IPS DF 4.7 (cell line): ENCODE results near the gene PCDHA4.
"Not testable (repeated sequence)": the region's sequence is repeated elsewhere in the genome, so short reads cannot be mapped to it uniquely, and the experiment has no call there.

Experiments
- DNase-seq: peaks from one replicate; pipeline ENCODE4 v3.0.0-alpha.2; 2013; ENCODE audit warnings: low spot score; ENCODE audit errors: extremely low read depth

Gene PCDHA4

GRCh38 chr5:140806834-140807775 is at the start of gene PCDHA4:
TSS of gene PCDHA4 (plus strand) at chr5:140807068.
- DNase-seq: no peak

GRCh38 chr5:140764177-140764973 is 42.5 kb upstream of the PCDHA4 start:
- DNase-seq: no peak

- no peak for DNase-seq
Measured at GRCh38 chr5:140767444-140767843, 39.4 kb upstream of the PCDHA4 start.

GRCh38 chr5:140780512-140780911 is 26.4 kb upstream of the PCDHA4 start:
- no peak for DNase-seq

GRCh38 chr5:140785905-140786686 is 20.8 kb upstream of the PCDHA4 start, which contains the start of gene PCDHA1:
TSS of gene PCDHA1 (plus strand) at chr5:140786140.
- no peak for DNase-seq

GRCh38 chr5:140787422-140787821 is 19.4 kb upstream of the PCDHA4 start:
- DNase-seq: not testable (repeated sequence)

- DNase-seq: not testable (repeated sequence)
Measured at GRCh38 chr5:140787849-140788504, 18.9 kb upstream of the PCDHA4 start.

- no peak for DNase-seq
Measured at GRCh38 chr5:140791089-140791488, 15.8 kb upstream of the PCDHA4 start.

- DNase-seq: no peak
Measured at GRCh38 chr5:140794595-140795258, 12.1 kb upstream of the PCDHA4 start, which contains the start of gene PCDHA2. TSS of gene PCDHA2 (plus strand) at chr5:140794852.

- no peak for DNase-seq
Measured at GRCh38 chr5:140795259-140795641, 11.6 kb upstream of the PCDHA4 start.

GRCh38 chr5:140796072-140796717 is 10.7 kb upstream of the PCDHA4 start:
- not testable (repeated sequence) for DNase-seq

- no peak for DNase-seq
Measured at GRCh38 chr5:140796718-140797095, 10.2 kb upstream of the PCDHA4 start.

- DNase-seq: no peak
Measured at GRCh38 chr5:140800816-140801493, 5.9 kb upstream of the PCDHA4 start, which contains the start of gene PCDHA3. TSS of gene PCDHA3 (plus strand) at chr5:140801057.

GRCh38 chr5:140801494-140801841 is 5.4 kb upstream of the PCDHA4 start:
- DNase-seq: no peak

GRCh38 chr5:140802381-140802780 is 4.5 kb upstream of the PCDHA4 start:
- not testable (repeated sequence) for DNase-seq

GRCh38 chr5:140802781-140803271 is 4.0 kb upstream of the PCDHA4 start:
- DNase-seq: no peak

GRCh38 chr5:140808241-140808888 is 1.5 kb downstream of the PCDHA4 start:
- not testable (repeated sequence) for DNase-seq

- no peak for DNase-seq
Measured at GRCh38 chr5:140808889-140809291, 2.0 kb downstream of the PCDHA4 start.
